Measurements from ENCODE around the gene KCNJ11.

The KCNJ11 gene

DNA sequence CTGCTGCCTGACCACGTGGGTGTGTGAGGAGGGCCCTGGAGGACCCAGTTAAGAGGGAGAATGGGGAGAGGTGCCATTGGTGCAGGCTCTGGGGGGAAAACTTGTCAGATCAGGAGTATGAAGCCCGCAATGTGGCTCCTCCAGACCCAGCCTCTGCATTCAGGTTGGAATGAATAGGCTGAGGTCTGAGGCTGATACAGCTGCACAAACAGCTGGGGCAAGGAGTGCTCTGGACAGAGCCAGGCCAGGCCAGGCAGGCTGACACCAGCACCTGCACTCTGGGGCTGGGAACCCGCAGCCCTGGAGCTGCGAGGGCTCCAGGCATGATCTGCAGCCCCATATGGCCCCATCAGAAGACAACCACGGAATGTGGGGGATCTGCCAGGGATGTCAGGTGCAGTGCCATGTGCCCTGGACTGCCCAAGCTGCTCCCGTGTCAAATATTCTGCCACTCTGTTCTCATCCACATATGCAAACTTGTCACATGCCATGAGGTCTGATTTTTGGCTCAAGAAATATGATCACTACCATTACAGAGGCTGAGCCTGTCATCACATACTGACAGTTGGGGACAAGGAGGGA is 27.2 kb upstream of the KCNJ11 start:
- H3K4me1 ChIP-seq (ENCODE audit: insufficient read depth, low read length, severe bottlenecking) = no peaks in the 10 kb centered on the region
- H3K9me3 ChIP-seq (ENCODE audit: low read length) = no peaks in the 10 kb centered on the region
- H3K9ac ChIP-seq (ENCODE audit: low read length) = no peak overlapping the region
- no peaks in the 10 kb centered on the region for H4K20me1 ChIP-seq (ENCODE audit: insufficient read depth, low read length)
- H3K9me2 ChIP-seq (ENCODE audit: low read depth, low read length) = no peaks in the 10 kb centered on the region
- H2AFZ ChIP-seq (ENCODE audit: low read length) = no peak overlapping the region
- no peak overlapping the region for H3K27ac ChIP-seq (ENCODE audit: low read depth, low read length, poor library complexity, severe bottlenecking)
- no peaks in the 10 kb centered on the region for H3K36me3 ChIP-seq (ENCODE audit: insufficient read depth, low read length)
- H3K79me2 ChIP-seq (ENCODE audit: insufficient read depth, low read length) = no peaks in the 10 kb centered on the region
- H3F3A ChIP-seq (ENCODE audit: insufficient read depth, low read length) = no peaks in the 10 kb centered on the region
- peaks cover 20% of the 10 kb centered on the region; the same call in 1 of the 2 replicates for H3K27me3 ChIP-seq (ENCODE audit: insufficient read depth, low read length)
- H3K4me3 ChIP-seq (ENCODE audit: low read depth, low read length, poor library complexity, severe bottlenecking) = no peak overlapping the region
- no peak overlapping the region for H3K4me2 ChIP-seq (ENCODE audit: low read length)
- TF ChIP-seq, protein P1, sequence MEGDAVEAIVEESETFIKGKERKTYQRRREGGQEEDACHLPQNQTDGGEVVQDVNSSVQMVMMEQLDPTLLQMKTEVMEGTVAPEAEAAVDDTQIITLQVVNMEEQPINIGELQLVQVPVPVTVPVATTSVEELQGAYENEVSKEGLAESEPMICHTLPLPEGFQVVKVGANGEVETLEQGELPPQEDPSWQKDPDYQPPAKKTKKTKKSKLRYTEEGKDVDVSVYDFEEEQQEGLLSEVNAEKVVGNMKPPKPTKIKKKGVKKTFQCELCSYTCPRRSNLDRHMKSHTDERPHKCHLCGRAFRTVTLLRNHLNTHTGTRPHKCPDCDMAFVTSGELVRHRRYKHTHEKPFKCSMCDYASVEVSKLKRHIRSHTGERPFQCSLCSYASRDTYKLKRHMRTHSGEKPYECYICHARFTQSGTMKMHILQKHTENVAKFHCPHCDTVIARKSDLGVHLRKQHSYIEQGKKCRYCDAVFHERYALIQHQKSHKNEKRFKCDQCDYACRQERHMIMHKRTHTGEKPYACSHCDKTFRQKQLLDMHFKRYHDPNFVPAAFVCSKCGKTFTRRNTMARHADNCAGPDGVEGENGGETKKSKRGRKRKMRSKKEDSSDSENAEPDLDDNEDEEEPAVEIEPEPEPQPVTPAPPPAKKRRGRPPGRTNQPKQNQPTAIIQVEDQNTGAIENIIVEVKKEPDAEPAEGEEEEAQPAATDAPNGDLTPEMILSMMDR (IDR thresholded peaks at IDR 0.05; ENCODE audit: low read length) = no peak
- no peak for TF ChIP-seq EZH2 (IDR thresholded peaks at IDR 0.05; ENCODE audit: borderline replicate concordance, low read length)

DNA sequence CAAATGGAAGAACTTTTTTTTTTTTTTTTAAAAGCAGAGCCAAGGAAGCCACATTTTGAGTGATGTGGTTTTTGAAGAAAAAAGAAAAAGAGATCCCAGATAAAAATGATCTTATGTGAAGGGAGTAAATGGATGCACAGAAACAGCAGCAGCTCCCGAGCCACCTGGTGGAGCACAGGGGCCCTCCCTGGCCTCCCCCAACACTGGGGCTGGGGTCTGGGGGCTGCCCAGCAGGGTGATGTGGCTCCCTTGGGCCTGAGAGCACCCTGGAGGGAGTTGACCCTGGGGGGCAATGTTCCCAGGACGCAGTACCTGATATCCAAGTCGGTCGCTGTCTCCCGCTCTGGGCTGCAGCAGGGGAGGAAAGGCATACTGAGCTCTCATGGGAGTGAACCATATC is 26.5 kb upstream of the KCNJ11 start:
- Histone ChIP-seq H3K9ac (ENCODE audit: low read length) (no peak overlapping the region), H3K9me3 (ENCODE audit: low read length) (no peaks in the 10 kb centered on the region), H3K27me3 (ENCODE audit: insufficient read depth, low read length) (peaks cover 16% of the 10 kb centered on the region; the same call in 1 of the 2 replicates), H3K4me2 (ENCODE audit: low read length) (no peak overlapping the region), H2AFZ (ENCODE audit: low read length) (no peak overlapping the region), H3K4me3 (ENCODE audit: low read depth, low read length, poor library complexity, severe bottlenecking) (no peak overlapping the region), H3K9me2 (ENCODE audit: low read depth, low read length) (no peaks in the 10 kb centered on the region), H4K20me1 (ENCODE audit: insufficient read depth, low read length) (no peaks in the 10 kb centered on the region), H3K36me3 (ENCODE audit: insufficient read depth, low read length) (no peaks in the 10 kb centered on the region), H3K27ac (ENCODE audit: low read depth, low read length, poor library complexity, severe bottlenecking) (no peak overlapping the region), H3K79me2 (ENCODE audit: insufficient read depth, low read length) (no peaks in the 10 kb centered on the region), H3K4me1 (ENCODE audit: insufficient read depth, low read length, severe bottlenecking) (no peaks in the 10 kb centered on the region), H3F3A (ENCODE audit: insufficient read depth, low read length) (no peaks in the 10 kb centered on the region)
- TF ChIP-seq EZH2 (IDR thresholded peaks at IDR 0.05; ENCODE audit: borderline replicate concordance, low read length) = no peak
- TF ChIP-seq, protein P1 (IDR thresholded peaks at IDR 0.05; ENCODE audit: low read length) = no peak

DNA sequence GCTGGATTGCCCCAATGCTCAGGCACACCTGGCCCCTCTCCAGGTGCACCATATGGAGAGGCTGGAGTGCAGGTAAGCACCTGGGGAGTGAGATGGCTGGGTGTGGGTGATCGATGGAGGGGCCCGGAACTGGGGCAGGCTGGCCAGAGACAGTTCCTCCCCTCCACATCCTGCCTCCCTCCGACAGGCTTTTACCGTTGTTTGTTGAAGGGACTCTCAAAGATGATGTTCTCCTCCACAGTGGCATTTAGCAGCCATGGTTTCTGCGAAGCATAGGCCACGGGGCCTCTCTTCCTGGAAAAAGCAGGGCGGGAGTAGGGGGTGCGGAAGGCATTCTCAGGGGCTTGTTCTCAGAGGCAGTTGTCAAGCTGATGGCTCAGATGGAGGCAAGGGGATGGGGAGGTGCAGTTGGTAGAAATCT is 25.9 kb upstream of the KCNJ11 start:
- no peaks in the 10 kb centered on the region for H3K36me3 ChIP-seq (ENCODE audit: insufficient read depth, low read length)
- TF ChIP-seq EZH2 (IDR thresholded peaks at IDR 0.05; ENCODE audit: borderline replicate concordance, low read length) = no peak
- TF ChIP-seq, protein P1 (IDR thresholded peaks at IDR 0.05; ENCODE audit: low read length) = no peak
- H3K27ac ChIP-seq (ENCODE audit: low read depth, low read length, poor library complexity, severe bottlenecking) = no peak overlapping the region
- H4K20me1 ChIP-seq (ENCODE audit: insufficient read depth, low read length) = no peaks in the 10 kb centered on the region
- H2AFZ ChIP-seq (ENCODE audit: low read length) = no peak overlapping the region
- H3K4me2 ChIP-seq (ENCODE audit: low read length) = no peak overlapping the region
- no peaks in the 10 kb centered on the region for H3K79me2 ChIP-seq (ENCODE audit: insufficient read depth, low read length)
- H3K9me3 ChIP-seq (ENCODE audit: low read length) = no peaks in the 10 kb centered on the region
- no peaks in the 10 kb centered on the region for H3F3A ChIP-seq (ENCODE audit: insufficient read depth, low read length)
- no peaks in the 10 kb centered on the region for H3K9me2 ChIP-seq (ENCODE audit: low read depth, low read length)
- peaks cover 10% of the 10 kb centered on the region; the same call in 1 of the 2 replicates for H3K27me3 ChIP-seq (ENCODE audit: insufficient read depth, low read length)
- no peak overlapping the region for H3K9ac ChIP-seq (ENCODE audit: low read length)
- H3K4me1 ChIP-seq (ENCODE audit: insufficient read depth, low read length, severe bottlenecking) = no peaks in the 10 kb centered on the region
- H3K4me3 ChIP-seq (ENCODE audit: low read depth, low read length, poor library complexity, severe bottlenecking) = no peak overlapping the region

All from OCI-LY1 (cell line).